Psoas muscle (tissue), 8 donors: ENCODE data around the gene NDUFB7. TPM values are rescaled to one million over a fixed set of nuclear protein-coding genes. Genes with fewer than 3 reads are reported as not detected.

Experiments
- ATAC-seq, 4 donors: fragments of 200-7000 bp; cut with Tn5 transposase; one replicate each; pipeline ENCODE4 v1.9.1; 2020; ENCODE audit warnings: moderate library complexity in 3 of 4, mild to moderate bottlenecking in 2 of 4
- DNase-seq, 2 donors: peaks; one replicate each; pipeline ENCODE4 v3.0.0-alpha.2; 2020
- H3K27ac ChIP-seq: fragments of 200-600 bp; one replicate; pipeline ENCODE4 v1.8.0; 2022
- H3K27me3 ChIP-seq, 3 donors: fragments of 200-600 bp in 1 of 3; one replicate each; pipeline versions ENCODE4 v1.6.1 to v1.8.0; 2013 to 2022; ENCODE audit warnings: low read length in 2 of 3, mild to moderate bottlenecking in 2 of 3, moderate library complexity in 1 of 3; ENCODE audit not compliant: insufficient read depth in 3 of 3
- H3K36me3 ChIP-seq, 2 donors: fragments of 200-600 bp in 1 of 2; one replicate each; pipeline versions ENCODE4 v1.6.1 to v1.8.0; 2013 to 2022; ENCODE audit warnings: low read depth in 1 of 2, mild to moderate bottlenecking in 1 of 2, moderate library complexity in 1 of 2; ENCODE audit not compliant: insufficient read depth in 1 of 2
- H3K4me1 ChIP-seq: fragments of 200-600 bp; one replicate; pipeline ENCODE4 v1.8.0; 2022
- H3K4me3 ChIP-seq: fragments of 200-600 bp; one replicate; pipeline ENCODE4 v1.8.0; 2022; ENCODE audit warnings: mild to moderate bottlenecking
- H3K9me3 ChIP-seq: fragments of 200-600 bp; one replicate; pipeline ENCODE4 v1.8.0; 2022
- WGBS, 3 donors: extraction: QIAGEN DNeasy Blood & Tissue Kit; methylation state at CpG; one replicate each; pipeline versions ENCODE4 v1.1.6 to v1.1.7; 2013; 5-methylcytosine and 5-hydroxymethylcytosine counted together
- intact Hi-C, 2 donors: fragments of 100-400 bp; cut with DNase I; formaldehyde crosslinking; loops; one replicate each; pipeline versions ENCODE4 v1.11.0 to v1.14.2; 2022
- polyA plus RNA-seq, 3 donors: library from polyadenylated mRNA; stranded (reverse); fragments of 200-250 nt; gene quantifications; one replicate each; pipeline ENCODE4 v1.2.3, GENCODE V29; 2013
- total RNA-seq, 4 donors: library from RNA; stranded (reverse); fragmentation: NEBNext Ultra II Directional in 2 of 4; extraction: Animal tissue kit (Norgen Biotek cat#: 25700) in 2 of 4; gene quantifications; one replicate each; pipeline versions ENCODE4 v1.2.1 to v1.2.4, GENCODE V29; 2021 to 2023
- TF ChIP-seq, protein P1 (sequence below): fragments of 200-600 bp; IDR thresholded peaks from one replicate; pipeline ENCODE4 v1.8.0; 2022; ENCODE audit warnings: antibody characterized with exemption
- donor health status: healthy with polysubstance abuse.
- donor health status: DM: no; HTN: no; CAD: no; lungs with moderate emphysema.
- donor health status: Bipolar disorder and iron deficiency.
- donor health status: healthy.
- donor health status: DM: yes; HTN: yes; CAD: no.
- donor health status: DM: no; HTN: no; CAD: no.
- donor health status: DM: no; HTN: no; CAD: no.
- donor health status: DM: yes; HTN: yes; CAD: no.

The NDUFB7 gene
- total and polyA plus RNA-seq, 7 donors: 216 to 805 (median 306) TPM

DNA sequence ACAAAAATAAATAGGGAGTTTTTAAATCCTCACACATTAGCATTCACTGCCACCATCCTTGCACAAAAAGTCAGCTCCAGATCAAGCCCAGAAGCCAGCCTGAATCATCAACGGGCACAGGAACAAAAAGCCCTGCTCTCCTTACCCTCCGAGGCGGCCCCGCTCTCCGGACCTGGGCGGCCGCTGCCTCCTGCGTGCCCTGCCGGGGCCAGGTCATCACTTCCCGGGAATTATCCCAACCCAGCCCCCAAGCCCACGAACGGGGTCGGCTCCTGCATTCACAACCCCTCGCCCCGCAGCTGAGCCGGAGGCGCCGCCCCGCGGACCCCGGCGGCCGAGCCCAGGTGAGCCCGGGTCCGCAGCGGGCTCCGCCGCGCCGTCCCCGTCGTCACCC lies 54.4 kb downstream of the NDUFB7 start:
- TF ChIP-seq, protein P1, sequence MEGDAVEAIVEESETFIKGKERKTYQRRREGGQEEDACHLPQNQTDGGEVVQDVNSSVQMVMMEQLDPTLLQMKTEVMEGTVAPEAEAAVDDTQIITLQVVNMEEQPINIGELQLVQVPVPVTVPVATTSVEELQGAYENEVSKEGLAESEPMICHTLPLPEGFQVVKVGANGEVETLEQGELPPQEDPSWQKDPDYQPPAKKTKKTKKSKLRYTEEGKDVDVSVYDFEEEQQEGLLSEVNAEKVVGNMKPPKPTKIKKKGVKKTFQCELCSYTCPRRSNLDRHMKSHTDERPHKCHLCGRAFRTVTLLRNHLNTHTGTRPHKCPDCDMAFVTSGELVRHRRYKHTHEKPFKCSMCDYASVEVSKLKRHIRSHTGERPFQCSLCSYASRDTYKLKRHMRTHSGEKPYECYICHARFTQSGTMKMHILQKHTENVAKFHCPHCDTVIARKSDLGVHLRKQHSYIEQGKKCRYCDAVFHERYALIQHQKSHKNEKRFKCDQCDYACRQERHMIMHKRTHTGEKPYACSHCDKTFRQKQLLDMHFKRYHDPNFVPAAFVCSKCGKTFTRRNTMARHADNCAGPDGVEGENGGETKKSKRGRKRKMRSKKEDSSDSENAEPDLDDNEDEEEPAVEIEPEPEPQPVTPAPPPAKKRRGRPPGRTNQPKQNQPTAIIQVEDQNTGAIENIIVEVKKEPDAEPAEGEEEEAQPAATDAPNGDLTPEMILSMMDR: no peak

DNA sequence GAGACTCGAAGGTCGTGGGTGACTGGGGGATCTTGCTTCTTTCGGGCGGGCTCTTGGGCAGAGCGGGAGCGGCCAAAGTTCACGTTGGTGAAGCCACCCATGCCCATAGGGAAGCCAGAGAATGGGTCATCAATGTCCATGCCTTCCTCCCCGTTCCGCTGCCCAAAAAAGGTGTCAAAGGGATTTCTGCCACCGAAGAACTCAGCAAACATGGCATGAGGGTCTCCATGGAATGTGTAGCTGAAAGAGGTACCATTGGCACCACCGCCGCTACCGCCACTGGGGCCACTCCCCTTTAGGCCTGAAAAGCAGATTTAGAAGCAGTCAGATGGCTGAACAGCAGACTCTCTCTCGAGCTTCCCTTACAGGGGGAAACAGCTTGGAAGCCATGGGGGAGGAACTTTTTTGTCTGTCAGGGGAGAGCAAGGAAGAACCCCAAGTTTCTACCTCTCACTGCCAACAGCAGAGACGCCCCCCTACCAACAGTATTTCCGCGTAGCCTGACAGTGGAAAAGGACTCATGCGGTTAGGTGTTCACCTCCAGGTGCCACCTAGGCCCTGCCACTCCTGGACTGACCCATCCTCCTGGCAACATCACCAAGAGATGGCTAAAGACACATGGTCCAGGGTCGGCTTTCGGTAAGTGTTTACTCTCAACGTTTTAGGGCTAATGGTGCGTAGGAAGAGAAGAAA lies 55.0 kb downstream of the NDUFB7 start:
- DNase-seq (no peak), ATAC-seq (no peak)
- peak overlapping the region; percentile 98 for H3K27ac ChIP-seq
- WGBS, 3 donors: 8 to 19% (median 13%) methylated on average over 22 of the region's 22 CpGs
- intact Hi-C loops: loop anchor here in 1 of 2 donors (5.0 kb wide), 1 partner anchor 45 kb away; no protein-coding TSS in a partner anchor
- TF ChIP-seq, protein P1: no peak
- H3K9me3 ChIP-seq: no peaks in the 10 kb centered on the region
- H3K4me1 ChIP-seq: peaks cover 42% of the 10 kb centered on the region
- no peaks in the 10 kb centered on the region for H3K27me3 ChIP-seq
- peaks cover 10 to 35% of the 10 kb centered on the region in 2 donors for H3K36me3 ChIP-seq
- peak overlapping the region; percentile 82 for H3K4me3 ChIP-seq

More for the DNA sequence above, 54.4 kb downstream of the NDUFB7 start:
- H3K4me1 ChIP-seq: peaks cover 42% of the 10 kb centered on the region
- DNase-seq: no peak
- H3K36me3 ChIP-seq: peaks cover 10 to 35% of the 10 kb centered on the region in 2 donors
- no peaks in the 10 kb centered on the region for H3K27me3 ChIP-seq
- H3K27ac ChIP-seq: peak overlapping the region; percentile 98
- 0 to 1% (median 0%) methylated on average over 22 to 32 of the region's 32 CpGs for WGBS, 3 donors
- peak in 1 of 4 donors; percentile 7 for ATAC-seq
- no peaks in the 10 kb centered on the region for H3K9me3 ChIP-seq
- peak overlapping the region; percentile 82 for H3K4me3 ChIP-seq
- intact Hi-C loops: loop anchor here in 1 of 2 donors (5.0 kb wide), 1 partner anchor 45 kb away; no protein-coding TSS in a partner anchor

Other genes with a start within 250 kb of the NDUFB7 start
- gene ADGRE5, start 190.6 kb downstream of the NDUFB7 start, total RNA-seq: 10 to 100 TPM; 20.8 to 57.6 (median 40.1) TPM
- 10 to 100 TPM; 15.6 to 40.2 (median 28.5) TPM for gene ADGRE5, start 190.6 kb downstream of the NDUFB7 start, polyA plus RNA-seq
- 10 to 100 TPM; 14.8 to 32.4 (median 26.6) TPM for gene DDX39A, start 152.7 kb downstream of the NDUFB7 start, total RNA-seq
- gene DDX39A, start 152.7 kb downstream of the NDUFB7 start, polyA plus RNA-seq: 10 to 100 TPM; 38.7 to 93.0 (median 45.3) TPM
- gene PKN1, start 138.8 kb downstream of the NDUFB7 start, total RNA-seq: 100 to 1,000 TPM in 2 of 4 donors, 10 to 100 TPM in 2; 61.1 to 136 (median 102) TPM
- 10 to 100 TPM; 40.7 to 69.2 (median 62.9) TPM for gene PKN1, start 138.8 kb downstream of the NDUFB7 start, polyA plus RNA-seq
- gene PTGER1, start 96.7 kb downstream of the NDUFB7 start, total RNA-seq: under 1 TPM in 2 of 4 donors, not detected in 2; 0.15 to 0.25 TPM
- under 1 TPM; 0.05 to 0.10 (median 0.08) TPM for gene PTGER1, start 96.7 kb downstream of the NDUFB7 start, polyA plus RNA-seq
- 10 to 100 TPM; 37.9 to 45.3 (median 43.2) TPM for gene GIPC1, start 75.9 kb downstream of the NDUFB7 start, total RNA-seq
- 10 to 100 TPM; 45.3 to 63.5 (median 50.8) TPM for gene GIPC1, start 75.9 kb downstream of the NDUFB7 start, polyA plus RNA-seq
- gene DNAJB1, start 53.7 kb downstream of the NDUFB7 start, total RNA-seq: 100 to 1,000 TPM in 1 of 4 donors, 10 to 100 TPM in 3; 32.6 to 105 (median 42.6) TPM
- 10 to 100 TPM; 20.8 to 32.0 (median 24.4) TPM for gene DNAJB1, start 53.7 kb downstream of the NDUFB7 start, polyA plus RNA-seq
- 100 to 1,000 TPM; 111 to 209 (median 158) TPM for gene TECR, start 42.5 kb downstream of the NDUFB7 start, total RNA-seq
- 100 to 1,000 TPM in 2 of 3 donors, 10 to 100 TPM in 1; 77.8 to 145 (median 136) TPM for gene TECR, start 42.5 kb downstream of the NDUFB7 start, polyA plus RNA-seq
- gene CLEC17A, start 11.0 kb upstream of the NDUFB7 start, total RNA-seq: not detected
- under 1 TPM in 2 of 3 donors, not detected in 1; 0.03 to 0.04 TPM for gene CLEC17A, start 11.0 kb upstream of the NDUFB7 start, polyA plus RNA-seq
- under 1 TPM in 2 of 4 donors, not detected in 2; 0.11 to 0.27 TPM for gene ADGRE3, start 102.8 kb upstream of the NDUFB7 start, total RNA-seq
- gene ADGRE3, start 102.8 kb upstream of the NDUFB7 start, polyA plus RNA-seq: not detected
- gene ZNF333, start 118.0 kb upstream of the NDUFB7 start, total RNA-seq: 1 to 10 TPM; 6.8 to 9.7 (median 8.5) TPM
- gene ZNF333, start 118.0 kb upstream of the NDUFB7 start, polyA plus RNA-seq: 10 to 100 TPM in 2 of 3 donors, 1 to 10 TPM in 1; 6.9 to 16.0 (median 10.2) TPM
- gene ADGRE2, start 206.5 kb upstream of the NDUFB7 start, total RNA-seq: under 1 TPM; 0.56 to 0.96 (median 0.79) TPM
- under 1 TPM; 0.12 to 0.19 (median 0.13) TPM for gene ADGRE2, start 206.5 kb upstream of the NDUFB7 start, polyA plus RNA-seq